ACC112 (cell line): ENCODE measurements around the gene IL1R2.

ENCODE experiments used
- H2AFZ ChIP-seq: fragments of 200-600 bp; sonication (generic); one replicate; pipeline ENCODE4 v1.6.0; 2017; ENCODE audit warnings: antibody characterized with exemption, low read length; ENCODE audit not compliant: unreplicated experiment
- H3K27ac ChIP-seq: fragments of 200-600 bp; sonication (generic); 2 replicates; pipeline ENCODE4 v1.5.1; 2014; ENCODE audit warnings: low read depth, mild to moderate bottlenecking, antibody characterized with exemption, low read length, moderate library complexity
- H3K27me3 ChIP-seq: fragments of 200-600 bp; sonication (generic); 2 replicates; pipeline ENCODE4 v1.6.1; 2014; ENCODE audit warnings: mild to moderate bottlenecking, antibody characterized with exemption, low read length, moderate library complexity, mixed read lengths; ENCODE audit not compliant: insufficient read depth
- H3K36me3 ChIP-seq: fragments of 200-600 bp; sonication (generic); 2 replicates; pipeline ENCODE4 v1.6.1; 2016; ENCODE audit warnings: mild to moderate bottlenecking, antibody characterized with exemption, low read length, moderate library complexity, mixed read lengths; ENCODE audit not compliant: insufficient read depth
- H3K4me1 ChIP-seq: fragments of 200-600 bp; sonication (generic); one replicate; pipeline ENCODE4 v1.6.1; 2016; ENCODE audit warnings: low read length, mixed read lengths; ENCODE audit not compliant: insufficient read depth, unreplicated experiment, control insufficient read depth
- H3K4me3 ChIP-seq: fragments of 200-600 bp; sonication (generic); 2 replicates; pipeline ENCODE4 v1.5.1; 2014; ENCODE audit warnings: mild to moderate bottlenecking, low read depth, low read length
- H3K79me2 ChIP-seq: fragments of 200-600 bp; sonication (generic); one replicate; pipeline ENCODE4 v1.6.0; 2016; ENCODE audit warnings: low read length; ENCODE audit not compliant: control insufficient read depth, unreplicated experiment, insufficient read depth

Gene IL1R2

DNA sequence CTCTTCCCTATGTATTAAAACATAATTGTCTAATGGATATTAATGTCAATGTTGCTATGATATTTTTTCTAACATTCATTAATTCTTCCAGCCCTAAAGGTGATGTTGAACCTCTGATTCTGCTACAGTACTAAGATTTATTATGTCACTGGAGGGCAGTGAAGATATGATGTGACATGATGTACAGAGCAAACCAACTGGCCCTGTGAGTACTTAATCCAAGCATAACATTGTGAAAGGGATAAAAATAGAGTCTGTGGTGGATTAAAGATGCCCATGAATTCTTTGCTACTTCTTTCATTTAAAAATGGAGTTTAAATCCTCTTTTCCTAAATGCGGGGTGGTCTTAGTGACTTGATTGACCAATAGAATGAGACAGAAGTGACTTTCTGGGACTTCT is 51.8 kb downstream of the IL1R2 start:
- Histone ChIP-seq H3K27me3 (no peaks in the 10 kb centered on the region), H2AFZ (no peak overlapping the region), H3K4me1 (peaks cover 57% of the 10 kb centered on the region), H3K27ac (no peak overlapping the region), H3K36me3 (no peaks in the 10 kb centered on the region), H3K4me3 (no peak overlapping the region), H3K79me2 (no peaks in the 10 kb centered on the region)

DNA sequence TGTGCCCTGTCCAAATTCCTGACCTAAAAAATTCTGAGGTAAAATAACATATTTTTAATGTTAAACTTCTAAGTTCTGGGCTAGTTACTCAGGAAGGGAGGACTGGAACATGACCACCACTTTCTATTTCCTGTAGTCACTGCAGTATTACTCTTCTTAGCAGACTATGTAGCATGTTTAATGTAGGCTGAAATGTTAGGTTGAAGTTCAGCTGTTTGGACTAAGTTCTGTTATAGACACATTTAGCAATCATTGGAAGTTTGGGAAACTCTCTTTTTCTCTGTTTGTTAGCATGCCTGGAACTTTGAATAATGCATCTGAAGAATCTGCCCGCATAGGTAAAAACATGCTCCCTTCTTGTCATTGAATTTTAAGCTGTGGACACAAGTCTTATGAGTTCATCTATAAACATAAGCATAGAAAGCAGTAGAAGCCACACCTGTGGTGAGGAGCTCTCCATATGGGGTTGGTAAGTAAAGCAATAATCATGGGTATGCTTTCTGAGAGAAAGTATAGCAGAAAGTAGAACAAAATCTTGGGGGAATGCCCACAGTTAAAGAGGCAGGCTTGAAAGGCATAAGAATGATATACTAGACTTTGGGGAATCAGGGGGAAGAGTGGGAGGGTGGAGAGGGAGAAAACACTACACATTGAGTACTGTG is 52.6 kb downstream of the IL1R2 start:
- Histone ChIP-seq H3K4me3 (no peak overlapping the region), H3K27ac (no peak overlapping the region), H3K4me1 (peaks cover 59% of the 10 kb centered on the region), H3K36me3 (no peaks in the 10 kb centered on the region), H3K79me2 (no peaks in the 10 kb centered on the region), H3K27me3 (no peaks in the 10 kb centered on the region), H2AFZ (no peak overlapping the region)

DNA sequence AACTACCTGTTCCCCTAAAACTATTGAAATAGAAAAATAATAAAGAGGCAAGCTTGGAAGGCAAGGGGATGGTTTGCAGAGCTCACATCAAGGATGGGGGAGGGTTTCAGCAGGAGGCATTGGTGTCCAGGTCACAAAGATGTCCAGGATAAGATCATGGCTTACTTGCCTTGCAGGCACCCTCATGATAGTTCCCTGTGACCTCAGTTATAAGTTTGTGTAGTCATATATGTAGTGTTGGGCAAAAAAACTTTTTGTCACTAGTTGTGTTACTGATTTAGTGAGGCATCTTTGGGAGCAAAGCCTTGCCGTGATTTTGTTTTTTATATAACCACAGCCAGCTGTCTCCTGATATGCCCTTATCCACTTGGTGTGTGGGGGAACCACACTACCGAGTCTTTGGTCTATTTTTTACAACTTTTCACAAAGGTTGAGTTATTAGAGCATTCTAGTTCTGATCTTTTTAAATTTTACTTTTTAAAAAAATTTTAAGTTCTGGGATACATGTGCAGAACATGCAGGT is 53.3 kb downstream of the IL1R2 start:
- Histone ChIP-seq H3K27ac (no peak overlapping the region), H3K27me3 (no peaks in the 10 kb centered on the region), H2AFZ (no peak overlapping the region), H3K4me1 (peaks cover 59% of the 10 kb centered on the region), H3K4me3 (no peak overlapping the region), H3K79me2 (no peaks in the 10 kb centered on the region), H3K36me3 (no peaks in the 10 kb centered on the region)

DNA sequence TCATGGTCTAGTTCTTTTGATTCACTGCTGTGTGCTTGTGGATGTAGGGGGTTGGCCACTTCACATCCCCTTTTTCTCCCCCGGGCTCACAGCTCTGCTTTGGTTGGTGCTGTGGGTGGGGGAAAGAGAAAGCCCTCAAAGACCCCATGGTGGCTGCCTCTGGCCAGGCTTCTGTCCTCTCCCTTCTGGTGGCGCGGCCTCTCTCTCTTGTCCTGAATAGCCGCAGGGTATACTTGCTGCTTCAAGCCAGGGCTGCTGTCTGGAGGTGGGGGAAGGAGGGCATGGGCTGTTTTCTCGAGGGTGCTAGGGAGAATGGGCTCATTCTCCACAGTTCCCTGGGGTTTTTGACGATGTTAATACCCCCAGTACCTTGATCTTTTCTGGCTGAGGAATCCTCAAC is 53.9 kb downstream of the IL1R2 start:
- no peak overlapping the region for H3K4me3 ChIP-seq
- H3K79me2 ChIP-seq, result no peaks in the 10 kb centered on the region

DNA sequence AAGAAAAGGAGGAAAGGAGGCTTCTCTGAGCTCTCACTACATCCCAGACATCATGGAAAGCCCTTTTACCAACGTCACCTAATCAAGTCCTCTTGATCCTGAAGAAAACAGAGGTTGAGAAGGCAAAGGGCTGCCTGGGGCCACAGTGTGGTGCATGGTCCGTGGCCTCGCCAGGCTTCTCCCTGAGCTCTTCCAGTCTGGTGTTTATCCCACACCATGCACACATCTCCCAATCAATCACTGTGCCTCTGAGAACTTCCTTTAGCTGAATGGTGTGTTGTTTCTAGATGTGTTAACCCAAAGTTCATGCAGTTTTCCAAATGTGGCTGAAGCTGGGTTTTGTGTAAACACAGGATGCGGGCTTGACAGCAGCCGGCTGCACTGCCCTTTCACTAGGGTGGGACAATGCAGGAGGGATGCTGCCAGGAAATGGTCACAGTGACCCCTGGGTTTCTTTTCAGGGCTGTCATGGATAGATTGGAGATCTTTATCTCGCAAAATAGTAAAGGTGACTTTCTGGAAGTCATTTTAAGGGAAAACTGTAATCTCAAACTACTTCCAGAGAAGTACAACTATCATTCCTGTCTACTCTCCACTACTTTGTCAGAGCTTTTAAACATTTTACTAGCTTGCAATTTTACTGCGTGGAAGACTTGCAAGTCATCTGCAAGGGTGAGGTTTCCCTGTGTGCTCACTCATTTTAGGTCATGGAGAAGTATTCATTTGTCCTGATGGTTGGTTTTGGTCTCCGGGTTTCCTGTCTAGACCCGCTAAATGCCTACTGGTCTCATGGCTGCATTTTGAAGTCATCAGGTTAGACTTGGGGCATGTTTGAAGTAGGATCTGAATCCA is 54.6 kb downstream of the IL1R2 start:
- H3K36me3 ChIP-seq, result no peaks in the 10 kb centered on the region
- peaks cover 59% of the 10 kb centered on the region for H3K4me1 ChIP-seq
- H3K27me3 ChIP-seq, result no peaks in the 10 kb centered on the region
- no peaks in the 10 kb centered on the region for H3K79me2 ChIP-seq
- no peak overlapping the region for H3K4me3 ChIP-seq
- H3K27ac ChIP-seq, result no peak overlapping the region
- no peak overlapping the region for H2AFZ ChIP-seq

More for the DNA sequence above, 53.9 kb downstream of the IL1R2 start:
- peaks cover 59% of the 10 kb centered on the region for H3K4me1 ChIP-seq
- no peaks in the 10 kb centered on the region for H3K36me3 ChIP-seq
- H3K27me3 ChIP-seq, result no peaks in the 10 kb centered on the region
- H3K27ac ChIP-seq, result no peak overlapping the region
- no peak overlapping the region for H2AFZ ChIP-seq

DNA sequence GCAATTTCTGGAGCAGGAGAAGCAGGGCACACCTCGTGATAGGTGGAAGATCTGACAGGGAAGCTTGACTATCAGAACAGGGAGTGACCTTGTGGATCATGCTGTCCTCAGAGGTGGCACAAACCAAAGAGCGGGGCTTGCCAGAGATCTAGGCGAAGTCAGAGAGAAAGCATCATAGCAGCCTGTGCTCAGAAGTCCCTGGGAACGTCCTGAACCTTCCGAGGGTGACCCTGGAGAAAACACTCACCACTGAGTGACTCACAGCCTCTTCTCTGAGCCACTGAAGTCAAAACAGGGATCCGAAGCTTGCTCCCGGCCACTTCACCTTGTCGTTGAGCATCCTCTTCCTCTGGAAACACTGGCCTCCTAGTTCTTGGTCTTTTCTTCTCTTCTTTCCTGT is 56.7 kb downstream of the IL1R2 start:
- Histone ChIP-seq H3K27me3 (no peaks in the 10 kb centered on the region), H3K27ac (peak overlapping the region; percentile 99), H3K79me2 (no peaks in the 10 kb centered on the region), H3K36me3 (no peaks in the 10 kb centered on the region), H3K4me1 (peaks cover 58% of the 10 kb centered on the region), H3K4me3 (peak overlapping the region; percentile 13; the same call in 1 of the 2 replicates), H2AFZ (no peak overlapping the region)

DNA sequence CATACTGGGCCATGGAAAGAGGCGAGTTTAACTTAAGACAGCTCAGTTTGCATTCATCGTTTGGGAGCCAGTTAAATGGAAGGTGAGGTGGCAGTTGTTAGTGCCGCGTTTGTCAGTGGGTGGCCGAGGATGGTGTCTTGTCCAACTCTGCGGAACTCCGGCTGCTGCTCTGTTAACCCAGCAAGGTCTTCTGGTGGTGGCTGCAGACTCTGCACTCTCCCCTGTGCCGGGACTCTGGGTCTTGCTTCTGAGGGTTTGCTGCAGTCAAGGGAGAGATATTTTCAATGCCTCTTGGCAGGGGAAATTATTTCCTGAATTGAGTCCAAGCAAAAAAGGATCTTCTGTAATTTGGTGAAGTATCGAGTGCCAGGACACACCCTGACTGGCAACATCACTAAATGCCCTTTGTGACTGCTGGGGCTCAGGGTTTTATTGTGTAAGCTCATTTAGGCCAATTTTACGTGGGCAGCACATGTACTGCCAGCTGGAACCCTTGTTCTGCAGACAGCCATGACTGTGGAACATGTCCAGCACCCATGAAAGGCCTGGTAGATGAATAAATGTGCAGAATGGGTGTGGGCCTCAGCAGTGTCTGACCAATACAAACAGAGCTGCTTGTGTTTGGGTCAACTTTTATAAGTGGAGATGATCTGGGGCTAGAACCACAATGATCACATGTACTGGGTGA is 58.1 kb downstream of the IL1R2 start:
- Histone ChIP-seq H3K36me3 (no peaks in the 10 kb centered on the region), H3K4me3 (no peak overlapping the region; the same call in 1 of the 2 replicates), H3K27ac (peak overlapping the region; percentile 99), H2AFZ (peak overlapping the region; percentile 62), H3K79me2 (no peaks in the 10 kb centered on the region), H3K4me1 (peaks cover 52% of the 10 kb centered on the region), H3K27me3 (no peaks in the 10 kb centered on the region)

DNA sequence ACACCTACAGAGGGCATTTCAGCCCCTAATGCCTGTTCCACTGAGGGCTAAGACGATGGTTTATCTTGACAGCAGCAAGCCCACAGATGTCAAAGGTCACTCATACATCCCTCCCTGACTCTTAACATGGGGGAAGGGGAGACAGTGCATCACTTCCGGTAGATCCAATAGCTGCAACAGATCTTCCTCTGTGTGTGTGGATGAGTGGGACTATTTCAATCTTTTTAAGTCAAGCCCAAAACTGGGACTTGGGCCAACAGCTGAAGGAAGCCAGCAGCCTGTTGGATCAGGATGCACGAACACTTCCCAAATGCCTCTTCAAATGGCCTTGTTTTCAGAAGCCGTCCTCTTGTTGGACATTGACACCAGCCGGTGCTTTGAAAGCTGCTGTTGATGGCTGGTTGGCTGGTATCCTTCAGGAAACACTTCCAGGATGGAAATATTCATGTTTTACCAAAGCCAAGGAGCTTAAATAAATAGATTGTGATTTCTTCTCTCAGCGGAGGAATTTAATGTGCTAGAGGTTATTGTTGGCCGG is 59.2 kb downstream of the IL1R2 start:
- Histone ChIP-seq H3K27me3 (no peaks in the 10 kb centered on the region), H3K4me3 (no peak overlapping the region; the same call in 1 of the 2 replicates), H3K79me2 (no peaks in the 10 kb centered on the region), H3K27ac (peak overlapping the region; percentile 99), H2AFZ (no peak overlapping the region), H3K4me1 (peaks cover 61% of the 10 kb centered on the region), H3K36me3 (no peaks in the 10 kb centered on the region)

DNA sequence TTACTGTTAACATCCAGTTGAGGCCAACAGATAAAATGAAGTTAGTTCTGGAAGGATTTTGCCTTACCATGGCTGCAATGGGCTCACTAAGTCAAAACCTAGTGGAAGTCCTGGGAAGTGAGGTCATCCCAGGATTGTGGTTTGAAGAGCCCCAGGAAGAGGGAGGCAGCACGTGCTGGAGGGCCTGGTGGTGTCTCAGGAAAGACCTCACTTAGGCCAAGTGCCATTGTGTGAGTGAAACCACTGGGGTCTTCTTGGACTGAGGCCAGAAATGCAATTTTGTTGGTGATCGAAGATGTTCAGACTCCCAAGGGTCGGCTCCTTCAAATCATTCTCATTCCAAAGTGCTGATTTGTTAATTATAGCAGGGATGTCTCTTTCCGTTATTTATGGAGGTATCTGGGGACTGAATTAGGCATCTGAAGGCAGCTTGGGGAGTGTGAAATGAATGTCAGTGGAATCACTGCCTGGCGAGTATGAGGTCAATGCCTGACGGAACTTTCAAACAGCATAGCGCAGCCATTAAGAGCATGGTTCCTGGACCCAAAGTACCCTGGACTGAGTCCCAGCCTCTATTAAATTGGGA is 60.0 kb downstream of the IL1R2 start:
- Histone ChIP-seq H2AFZ (no peak overlapping the region), H3K4me3 (no peak overlapping the region), H3K4me1 (peaks cover 61% of the 10 kb centered on the region), H3K79me2 (no peaks in the 10 kb centered on the region), H3K27ac (peak overlapping the region; percentile 99), H3K27me3 (no peaks in the 10 kb centered on the region), H3K36me3 (no peaks in the 10 kb centered on the region)

DNA sequence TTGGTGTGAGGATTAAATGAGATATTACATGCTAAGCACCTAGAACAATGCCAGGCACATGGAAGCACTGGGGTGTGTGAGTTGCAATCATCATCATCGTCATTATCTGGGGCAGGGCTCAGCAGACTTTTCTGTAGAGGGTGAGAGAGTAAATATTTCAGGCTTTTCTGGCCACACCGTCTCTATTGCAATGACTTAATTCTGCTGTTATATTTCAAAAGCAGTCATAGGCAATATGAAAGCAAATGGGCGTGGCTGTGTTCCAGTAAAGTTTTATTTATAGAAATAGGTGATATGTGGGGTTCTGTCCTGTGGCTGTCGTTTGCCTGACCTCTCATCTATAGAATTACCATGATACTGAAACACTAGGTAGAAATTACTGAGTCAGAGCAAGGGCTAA is 60.6 kb downstream of the IL1R2 start:
- Histone ChIP-seq H3K27ac (peak overlapping the region; percentile 99), H3K4me3 (no peak overlapping the region), H3K27me3 (no peaks in the 10 kb centered on the region), H3K4me1 (peaks cover 60% of the 10 kb centered on the region), H2AFZ (no peak overlapping the region), H3K36me3 (no peaks in the 10 kb centered on the region), H3K79me2 (no peaks in the 10 kb centered on the region)
